ENCODE measurements around the gene CDC25C. TPM values are rescaled to one million over a fixed set of nuclear protein-coding genes. Genes with fewer than 3 reads are reported as not detected.

The CDC25C gene
- total and polyA plus RNA-seq, 2 of the 4 experiments (the other 2 are of a cell fraction): 7.3 to 8.2 TPM

GRCh38 chr5:138352071-138352721 lies 20.6 kb upstream of the CDC25C start, which contains the start of gene KDM3B:
Gene KDM3B (plus strand): TSS chr5:138352685. CDS start chr5:138352796, 111 bp downstream.
- peak within 1 kb of the TSS; percentile 89 for H3K4me2 ChIP-seq (ENCODE audit: low read depth, low read length)
- H3K14ac ChIP-seq (replicated peaks; ENCODE audit: low read depth, low read length): peak within 1 kb of the TSS; percentile 53
- peak within 1 kb of the TSS; percentile 82 for H2AFZ ChIP-seq (replicated peaks; ENCODE audit: low read length, poor library complexity)
- peak within 1 kb of the TSS; percentile 21; the same call in 1 of the 2 replicates for H4K91ac ChIP-seq (ENCODE audit: insufficient read depth, low read depth, low read length)
- DNase-seq (peak; percentile 80), ATAC-seq (ENCODE audit: low read depth) (peak; percentile 83)
- dilution Hi-C loops (cut with HindIII; ENCODE audit: low sequenced_read_pairs, unreplicated experiment): no loop called here
- peak within 1 kb of the TSS; percentile 78 for H3K27ac ChIP-seq (ENCODE audit: insufficient read depth, low read length)
- peaks cover 8% of the 10 kb centered on the region; the same call in 1 of the 2 replicates for H3K9me1 ChIP-seq (ENCODE audit: insufficient read depth, low read length)
- POLR2A ChIA-PET (ENCODE audit: unreplicated experiment): interaction anchor here (1.0 kb wide), 1 partner anchor 14 kb away, joined by 5 read pairs; the partner anchor contains the start of gene FAM53C
- peak within 1 kb of the TSS; percentile 3; the same call in 1 of the 2 replicates for H3K18ac ChIP-seq (ENCODE audit: low read depth, low read length)
- peak within 1 kb of the TSS; percentile 76 for H3K9ac ChIP-seq (ENCODE audit: low read depth, low read length)
- H3K23ac ChIP-seq (ENCODE audit: low read depth, low read length): peak within 1 kb of the TSS; percentile 90
- 0% methylated on average over 4 of the region's 30 CpGs; no CpG with 5 or more reads in 1 of the 2 experiments for WGBS, 2 experiments (ENCODE audit: extremely low coverage in 2 of 2, insufficient read length in 1 of 2)
- H4K20me1 ChIP-seq (ENCODE audit: insufficient read depth, low read length): peaks cover 29% of the 10 kb centered on the region
- H2AK9ac ChIP-seq (replicated peaks; ENCODE audit: low read depth, low read length, poor library complexity): peak within 1 kb of the TSS; percentile 93
- BruUV-seq (replicated peaks): no TSS peak
- H2AK5ac ChIP-seq (ENCODE audit: low read depth, low read length): peak within 1 kb of the TSS; percentile 42; the same call in 1 of the 2 replicates
- peak within 1 kb of the TSS in 1 of 2 experiments; percentile 61; a peak in 2 of 4 replicates for H4K8ac ChIP-seq (ENCODE audit: low read depth in 2 of 2, low read length in 2 of 2)
- intact Hi-C loops (cut with micrococcal nuclease): no loop called here
- peak within 1 kb of the TSS; percentile 67 for H3K56ac ChIP-seq (ENCODE audit: extremely low read depth, insufficient read depth, low read length)
- peaks cover 2% of the 10 kb centered on the region; the same call in 1 of the 2 replicates for H3K4me1 ChIP-seq (ENCODE audit: control insufficient read depth, insufficient read depth, low read length)
- no peaks in the 10 kb centered on the region for H3K27me3 ChIP-seq (ENCODE audit: control insufficient read depth, insufficient read depth, low read length)
- no peak within 1 kb of the TSS for H2BK15ac ChIP-seq (ENCODE audit: low read depth, low read length)
- peak within 1 kb of the TSS; percentile 32; the same call in 1 of the 2 replicates for H2BK120ac ChIP-seq (ENCODE audit: low read depth, low read length)
- H2BK5ac ChIP-seq (ENCODE audit: low read depth, low read length, poor library complexity, severe bottlenecking): peak within 1 kb of the TSS; percentile 86
- H3K4ac ChIP-seq (ENCODE audit: low read depth, low read length): peak within 1 kb of the TSS; percentile 55
- CTCF ChIA-PET: interaction anchor here (0.5 to 2.8 kb wide), 14 partner anchors 10 to 1112 kb away, joined by 3 to 24 read pairs (median 5); partner anchors contain the start of genes CDC25C and FAM53C
- peaks cover 6 to 36% of the 10 kb centered on the region in 2 experiments; a peak in 3 of 4 replicates for H3K79me1 ChIP-seq (ENCODE audit: low read depth in 1 of 2, low read length in 2 of 2)
- no peak within 1 kb of the TSS for H2BK20ac ChIP-seq (ENCODE audit: low read depth, low read length)
- TF ChIP-seq BHLHE40 (IDR thresholded peaks at IDR 0.05; ENCODE audit: low read depth, low read length) (no peak), ELK1 (IDR thresholded peaks at IDR 0.05; ENCODE audit: borderline replicate concordance, low read depth, low read length) (no peak), MAFK (IDR thresholded peaks at IDR 0.05; ENCODE audit: low read depth, low read length) (no peak; the same call in 1 of the 2 replicates), USF2 (IDR thresholded peaks at IDR 0.05; ENCODE audit: low read depth, low read length) (no peak), MAZ (IDR thresholded peaks at IDR 0.05; ENCODE audit: borderline replicate concordance, low read depth, low read length) (peak; percentile 94), RAD21 (IDR thresholded peaks at IDR 0.05; ENCODE audit: low read length) (no peak; the same call in 1 of the 2 replicates), CTCF (conservative IDR thresholded peaks at IDR 0.05; ENCODE audit: low read depth, low read length) (peak; percentile 99)
- in situ Hi-C loops (cut with MboI; ENCODE audit: low sequenced_read_pairs): no loop called here
- peaks cover 19% of the 10 kb centered on the region for H3K36me3 ChIP-seq (ENCODE audit: control insufficient read depth, insufficient read depth, low read length)
- peak within 1 kb of the TSS; percentile 73 for H3K4me3 ChIP-seq (ENCODE audit: insufficient read depth, low read depth, low read length)
- H3K9me3 ChIP-seq (ENCODE audit: control insufficient read depth, insufficient read depth, low read length): peaks cover 4% of the 10 kb centered on the region
- H4K5ac ChIP-seq (ENCODE audit: low read depth, low read length): peak within 1 kb of the TSS; percentile 64

All from IMR-90 (cell line).